IMR-90 (cell line): Measurements from ENCODE around the gene TGM6. TPM values are rescaled to one million over a fixed set of nuclear protein-coding genes. Genes with fewer than 3 reads are reported as not detected.

Experiments
- ATAC-seq: fragments of 200-7000 bp; cut with Tn5 transposase; 2 replicates; pipeline ENCODE4 v1.9.1; 2020; ENCODE audit warnings: low read depth, mild to moderate bottlenecking, moderate library complexity
- BruUV-seq: library from RNA; stranded (reverse); fragments of 400-500 nt; replicated peaks from 2 replicates; lab custom pipeline; 2021; lab: Mats Ljungman, UMichigan
- CTCF ChIA-PET: fragments of 300-600 bp; formaldehyde crosslinking; extraction: SDS; loops from one replicate; lab custom pipeline; 2021; ENCODE audit warnings: antibody characterized with exemption; lab: Yijun Ruan, JAX
- POLR2A ChIA-PET: fragments of 300-600 bp; sonication (Branson Sonifier 250); formaldehyde crosslinking; loops from one replicate; lab custom pipeline; 2022; ENCODE audit warnings: antibody characterized with exemption; ENCODE audit not compliant: unreplicated experiment; lab: Charles Lee
- DNase-seq: peaks from one replicate; pipeline ENCODE4 v3.0.0; 2013
- H2AFZ ChIP-seq: replicated peaks from 2 replicates; pipeline ENCODE3; 2013; ENCODE audit warnings: low read length, mild to moderate bottlenecking; ENCODE audit not compliant: poor library complexity
- H2AK5ac ChIP-seq: 2 replicates; pipeline ENCODE4 v1.6.1; 2013; ENCODE audit warnings: low read depth, low read length, inconsistent platforms
- H2AK9ac ChIP-seq: replicated peaks from 2 replicates; pipeline ENCODE3; 2013; ENCODE audit warnings: mild to moderate bottlenecking, low read depth, low read length, moderate library complexity; ENCODE audit not compliant: poor library complexity
- H2BK120ac ChIP-seq: 2 replicates; pipeline ENCODE4 v1.6.1; 2013; ENCODE audit warnings: low read depth, low read length, inconsistent platforms
- H2BK15ac ChIP-seq: 3 replicates; pipeline ENCODE4 v1.6.1; 2013; ENCODE audit warnings: low read depth, low read length, inconsistent platforms
- H2BK20ac ChIP-seq: 2 replicates; pipeline ENCODE4 v1.6.1; 2013; ENCODE audit warnings: low read depth, mild to moderate bottlenecking, inconsistent platforms, low read length, moderate library complexity
- H2BK5ac ChIP-seq: 2 replicates; pipeline ENCODE4 v1.6.1; 2013; ENCODE audit warnings: mild to moderate bottlenecking, low read depth, low read length, inconsistent platforms; ENCODE audit not compliant: poor library complexity, severe bottlenecking
- H3K14ac ChIP-seq: replicated peaks from 2 replicates; pipeline ENCODE4 v1.6.1; 2013; ENCODE audit warnings: low read depth, low read length, inconsistent platforms
- H3K18ac ChIP-seq: 2 replicates; pipeline ENCODE4 v1.6.1; 2013; ENCODE audit warnings: low read depth, low read length, control low read depth
- H3K23ac ChIP-seq: 2 replicates; pipeline ENCODE4 v1.6.1; 2013; ENCODE audit warnings: low read depth, low read length, inconsistent platforms
- H3K27ac ChIP-seq: 2 replicates; pipeline ENCODE4 v1.5.1; 2013; ENCODE audit warnings: mild to moderate bottlenecking, control low read depth, low read length; ENCODE audit not compliant: insufficient read depth
- H3K27me3 ChIP-seq: 2 replicates; pipeline ENCODE4 v1.6.1; 2013; ENCODE audit warnings: low read length; ENCODE audit not compliant: control insufficient read depth, insufficient read depth
- H3K36me3 ChIP-seq: 2 replicates; pipeline ENCODE4 v1.6.1; 2013; ENCODE audit warnings: low read length, mixed read lengths; ENCODE audit not compliant: control insufficient read depth, insufficient read depth
- H3K4ac ChIP-seq: 2 replicates; pipeline ENCODE4 v1.6.1; 2013; ENCODE audit warnings: low read depth, low read length, inconsistent platforms
- H3K4me1 ChIP-seq: 2 replicates; pipeline ENCODE4 v1.6.1; 2013; ENCODE audit warnings: low read length, mixed read lengths; ENCODE audit not compliant: control insufficient read depth, insufficient read depth
- H3K4me2 ChIP-seq: 2 replicates; pipeline ENCODE4 v1.6.1; 2013; ENCODE audit warnings: low read depth, mild to moderate bottlenecking, control low read depth, low read length, moderate library complexity
- H3K4me3 ChIP-seq: 2 replicates; pipeline ENCODE4 v1.5.1; 2013; ENCODE audit warnings: low read depth, mild to moderate bottlenecking, control low read depth, low read length, moderate library complexity; ENCODE audit not compliant: insufficient read depth
- H3K56ac ChIP-seq: 2 replicates; pipeline ENCODE4 v1.6.1; 2013; ENCODE audit warnings: low read length, inconsistent platforms; ENCODE audit not compliant: insufficient read depth; ENCODE audit errors: extremely low read depth
- H3K79me1 ChIP-seq, 2 experiments: 2 replicates each; pipeline ENCODE4 v1.6.1; 2013; ENCODE audit warnings: low read length in 2 of 2, inconsistent platforms in 1 of 2, low read depth in 1 of 2
- H3K9ac ChIP-seq: 2 replicates; pipeline ENCODE4 v1.6.1; 2013; ENCODE audit warnings: low read depth, low read length, control low read depth
- H3K9me1 ChIP-seq: 2 replicates; pipeline ENCODE4 v1.6.1; 2013; ENCODE audit warnings: low read length, inconsistent platforms; ENCODE audit not compliant: insufficient read depth
- H3K9me3 ChIP-seq: 2 replicates; pipeline ENCODE4 v1.6.1; 2013; ENCODE audit warnings: low read length; ENCODE audit not compliant: control insufficient read depth, insufficient read depth
- H4K20me1 ChIP-seq: 2 replicates; pipeline ENCODE4 v1.6.1; 2013; ENCODE audit warnings: low read length, inconsistent platforms; ENCODE audit not compliant: insufficient read depth
- H4K5ac ChIP-seq: 2 replicates; pipeline ENCODE4 v1.6.1; 2013; ENCODE audit warnings: mild to moderate bottlenecking, low read depth, low read length, control low read depth
- H4K8ac ChIP-seq, 2 experiments: 2 replicates each; pipeline ENCODE4 v1.6.1; 2013; ENCODE audit warnings: low read depth in 2 of 2, low read length in 2 of 2, control low read depth in 1 of 2, inconsistent platforms in 1 of 2
- H4K91ac ChIP-seq: 2 replicates; pipeline ENCODE4 v1.6.1; 2013; ENCODE audit warnings: low read depth, low read length, inconsistent platforms; ENCODE audit not compliant: insufficient read depth
- BHLHE40 ChIP-seq: fragments of 150-350 bp; IDR thresholded peaks from 2 replicates; pipeline ENCODE4 v1.6.1; 2016; ENCODE audit warnings: mild to moderate bottlenecking, low read depth, low read length
- CHD1 ChIP-seq: IDR thresholded peaks from 2 replicates; pipeline ENCODE4 v1.6.1; 2012; ENCODE audit warnings: low read depth, low read length, improper control_type of control experiment
- ELK1 ChIP-seq: fragments of 150-350 bp; IDR thresholded peaks from 2 replicates; pipeline ENCODE4 v1.6.1; 2016; ENCODE audit warnings: low read depth, mild to moderate bottlenecking, low read length, moderate library complexity, borderline replicate concordance
- MAFK ChIP-seq: IDR thresholded peaks from 2 replicates; pipeline ENCODE4 v1.6.1; 2012; ENCODE audit warnings: low read depth, low read length, improper control_type of control experiment
- USF2 ChIP-seq: fragments of 150-350 bp; IDR thresholded peaks from 2 replicates; pipeline ENCODE4 v1.6.1; 2017; ENCODE audit warnings: mild to moderate bottlenecking, antibody characterized with exemption, low read length, low read depth
- WGBS, 2 experiments: methylation state at CpG; one replicate each; pipeline versions ENCODE4 v1.1.5 to v1.1.7; 2013; ENCODE audit warnings: missing lambda C conversion rate in 2 of 2; ENCODE audit not compliant: insufficient read length in 1 of 2; ENCODE audit errors: extremely low coverage in 2 of 2; 5-methylcytosine and 5-hydroxymethylcytosine counted together
- dilution Hi-C: fragments of 300-500 bp; cut with HindIII; formaldehyde crosslinking; loops from one replicate; pipeline ENCODE4 v1.14.3; 2018; ENCODE audit warnings: low sequenced_read_pairs; ENCODE audit not compliant: unreplicated experiment
- in situ Hi-C: fragments of 300-500 bp; cut with MboI; formaldehyde crosslinking; loops from 3 replicates; pipeline ENCODE4 v1.14.3; 2019; ENCODE audit warnings: low sequenced_read_pairs, inconsistent platforms, mixed read lengths
- intact Hi-C: fragments of 100-400 bp; cut with micrococcal nuclease; formaldehyde crosslinking; loops from 2 replicates; pipeline ENCODE4 v1.10.0; 2022
- polyA plus RNA-seq, 3 experiments: library from polyadenylated mRNA; depleted of rRNA; stranded (reverse); fragments of >200 nt; gene quantifications; 2 replicates each; pipeline ENCODE4 v1.2.3, GENCODE V29; 2012; ENCODE audit warnings: low replicate concordance in 1 of 3
- total RNA-seq: library from RNA; depleted of rRNA; stranded (reverse); fragments of >200 nt; gene quantifications from 2 replicates; pipeline ENCODE4 v1.2.3, GENCODE V29; 2012

TGM6 gene
- total and polyA plus RNA-seq, 2 of the 4 experiments (the other 2 are of a cell fraction) = not detected

- no peak overlapping the region for H3K23ac ChIP-seq
- H3K4me1 ChIP-seq = no peaks in the 10 kb centered on the region
- in situ Hi-C loops = no loop called here
- TF ChIP-seq MAFK (no peak), ELK1 (no peak), BHLHE40 (no peak), USF2 (no peak), CHD1 (no peak)
- POLR2A ChIA-PET = no interaction called here
- no TSS peak for BruUV-seq
- no peak overlapping the region for H3K9ac ChIP-seq
- no peak overlapping the region for H3K4me3 ChIP-seq
- no peak overlapping the region for H3K27ac ChIP-seq
- intact Hi-C loops = no loop called here
- H2BK20ac ChIP-seq = no peak overlapping the region
- CTCF ChIA-PET = interaction anchor here (0.9 kb wide), 1 partner anchor 16 kb away, joined by 3 read pairs; no protein-coding TSS in a partner anchor
- H3K56ac ChIP-seq = no peak overlapping the region
- no peaks in the 10 kb centered on the region for H4K20me1 ChIP-seq
- DNase-seq (no peak), ATAC-seq (no peak)
- H2BK120ac ChIP-seq = no peak overlapping the region
- H3K36me3 ChIP-seq = no peaks in the 10 kb centered on the region
- no peak overlapping the region for H3K14ac ChIP-seq
- no peak overlapping the region for H4K8ac ChIP-seq
- no peaks in the 10 kb centered on the region for H3K79me1 ChIP-seq
- H4K5ac ChIP-seq = no peak overlapping the region
- no peak overlapping the region for H2BK5ac ChIP-seq
- H3K4ac ChIP-seq = no peak overlapping the region
- H2BK15ac ChIP-seq = no peak overlapping the region
- no CpG with 5 or more reads among the region's 1 CpG for WGBS, 2 experiments
- dilution Hi-C loops = no loop called here
- H3K27me3 ChIP-seq = no peaks in the 10 kb centered on the region; the same call in 1 of the 2 replicates
- no peaks in the 10 kb centered on the region for H3K9me1 ChIP-seq
- H4K91ac ChIP-seq = no peak overlapping the region
- no peak overlapping the region for H3K4me2 ChIP-seq
- H2AFZ ChIP-seq = no peak overlapping the region
- no peak overlapping the region for H2AK9ac ChIP-seq
- no peak overlapping the region for H3K18ac ChIP-seq
- no peak overlapping the region for H2AK5ac ChIP-seq
- no peaks in the 10 kb centered on the region for H3K9me3 ChIP-seq
These were observed 12.1 kb upstream of the TGM6 start for GRCh38 chr20:2368621-2369020.
